ENCODE results near the gene ZNF394. TPM values are rescaled to one million over a fixed set of nuclear protein-coding genes. Genes with fewer than 3 reads are reported as not detected.

Gene ZNF394
- total RNA-seq, 1 donor from 2014 or later: 17.6 TPM

- no peak for ATAC-seq
- intact Hi-C loops (cut with DNase I): no loop called here
- DNase-seq (ENCODE audit: missing footprints): no peak
Observed at GRCh38 chr7:99499371-99499720, 735 bp downstream of the ZNF394 start.

DNA sequence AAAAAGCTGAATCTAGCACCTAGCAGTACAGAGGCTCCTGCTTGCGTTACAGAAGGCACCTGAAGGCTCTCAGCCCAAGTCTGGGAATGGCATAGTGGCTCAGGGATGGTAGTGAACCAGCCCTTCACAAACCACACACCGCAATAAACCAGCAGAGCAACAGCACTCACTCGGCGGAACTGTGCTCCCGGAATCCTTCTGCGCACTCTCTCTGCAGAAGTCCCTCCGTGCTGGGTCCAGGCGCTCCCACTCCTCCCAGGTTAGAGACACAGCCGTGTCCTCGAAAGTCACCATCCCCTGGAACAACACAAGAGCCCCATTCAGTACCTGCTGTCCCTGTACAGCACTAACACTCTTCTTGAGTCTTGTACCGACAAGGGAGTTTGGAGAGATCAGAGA is 1.5 kb downstream of the ZNF394 start:
- intact Hi-C loops (cut with DNase I): no loop called here
- ATAC-seq (no peak), DNase-seq (ENCODE audit: missing footprints) (no peak)

GRCh38 chr7:99497766-99498545 is 2.1 kb downstream of the ZNF394 start:
- ATAC-seq: no peak
- intact Hi-C loops (cut with DNase I): no loop called here
- DNase-seq (ENCODE audit: missing footprints): no peak

DNA sequence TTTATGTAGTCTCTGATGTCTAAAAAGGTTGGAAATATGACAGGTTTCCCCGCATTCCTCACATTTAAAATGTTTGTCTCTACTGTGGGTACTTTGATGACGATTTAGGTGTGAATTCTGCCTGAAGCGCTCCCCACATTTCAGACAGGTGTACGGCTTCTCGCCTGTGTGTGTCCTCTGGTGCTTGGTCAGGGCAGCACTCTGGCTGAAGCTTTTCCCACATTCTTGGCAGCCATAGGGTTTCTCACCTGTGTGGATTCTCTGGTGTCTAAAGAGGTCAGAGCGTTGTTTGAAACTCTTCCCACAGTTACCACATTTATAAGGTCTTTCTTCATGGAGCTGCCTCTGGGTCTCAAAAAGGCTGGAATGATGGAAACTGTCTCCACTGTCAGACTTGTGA is 6.3 kb downstream of the ZNF394 start:
- DNase-seq (ENCODE audit: missing footprints) (no peak), ATAC-seq (no peak)
- intact Hi-C loops (cut with DNase I): no loop called here

DNA sequence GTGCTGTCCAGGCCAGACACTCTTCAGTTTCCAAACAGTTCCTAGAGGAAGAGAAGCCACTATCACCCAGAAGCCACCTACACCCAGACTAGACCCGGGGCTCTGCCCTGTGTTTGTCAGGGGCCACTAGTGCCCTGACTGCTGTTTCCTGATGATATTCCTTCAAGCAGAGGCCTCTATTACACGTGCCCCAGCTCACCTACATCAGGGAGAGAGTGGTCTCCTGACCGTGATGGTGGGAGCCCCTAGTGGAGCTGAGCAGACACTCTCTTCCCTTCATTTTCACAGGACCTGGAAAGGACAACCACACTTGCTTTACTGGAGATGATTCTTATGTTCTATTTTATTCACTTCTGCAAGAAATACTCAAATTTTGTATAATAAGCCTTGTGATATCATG is 9.2 kb downstream of the ZNF394 start:
- intact Hi-C loops (cut with DNase I): no loop called here
- DNase-seq (ENCODE audit: missing footprints) (no peak), ATAC-seq (no peak)

DNA sequence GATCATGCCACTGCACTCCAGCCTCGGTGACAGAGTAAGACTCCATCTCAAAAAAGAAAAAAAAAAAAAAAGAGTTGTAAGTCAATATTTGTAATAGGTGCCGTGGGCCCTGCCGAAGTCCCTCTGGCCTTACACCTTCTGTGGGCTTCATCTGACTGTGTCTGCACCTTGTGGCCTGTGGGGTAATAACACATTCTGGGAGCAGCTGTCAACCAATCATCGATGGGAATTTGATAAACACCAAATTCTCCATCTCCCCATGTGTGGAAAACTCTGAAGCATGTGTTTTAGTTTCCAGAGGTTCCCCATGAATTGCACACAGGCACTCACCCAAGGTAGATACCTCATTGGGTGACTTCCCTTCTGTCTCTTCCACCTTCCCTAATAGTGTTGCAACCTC is 10.8 kb downstream of the ZNF394 start:
- ATAC-seq (no peak), DNase-seq (ENCODE audit: missing footprints) (no peak)
- intact Hi-C loops (cut with DNase I): no loop called here

GRCh38 chr7:99485094-99485493 is 15.0 kb downstream of the ZNF394 start:
- ATAC-seq (no peak), DNase-seq (ENCODE audit: missing footprints) (no peak)
- intact Hi-C loops (cut with DNase I): no loop called here

GRCh38 chr7:99478464-99479440 is 21.3 kb downstream of the ZNF394 start:
- DNase-seq (ENCODE audit: missing footprints) (no peak), ATAC-seq (peak; percentile 35)
- intact Hi-C loops (cut with DNase I): no loop called here

- intact Hi-C loops (cut with DNase I): no loop called here
- ATAC-seq (no peak), DNase-seq (ENCODE audit: missing footprints) (no peak)
Observed at GRCh38 chr7:99476107-99476506, 24.0 kb downstream of the ZNF394 start.

DNA sequence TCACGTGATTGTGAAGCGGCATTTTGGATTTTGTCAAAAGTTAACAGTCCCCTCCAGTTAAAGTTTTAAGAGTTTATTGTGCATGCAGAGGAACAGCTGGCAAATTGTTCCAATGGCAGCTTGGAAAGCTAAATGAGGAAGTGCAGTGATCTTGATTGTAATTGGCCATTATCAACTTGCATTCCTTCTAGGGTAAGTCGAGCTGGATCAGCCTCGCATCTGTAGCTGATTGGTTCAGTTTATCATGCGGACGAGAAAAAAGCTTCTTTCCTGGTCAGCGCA is 26.8 kb downstream of the ZNF394 start:
- ATAC-seq (no peak), DNase-seq (ENCODE audit: missing footprints) (no peak)
- intact Hi-C loops (cut with DNase I): loop anchor here (2.0 kb wide), 1 partner anchor 32 kb away; the partner anchor contains the start of gene ZKSCAN5

DNA sequence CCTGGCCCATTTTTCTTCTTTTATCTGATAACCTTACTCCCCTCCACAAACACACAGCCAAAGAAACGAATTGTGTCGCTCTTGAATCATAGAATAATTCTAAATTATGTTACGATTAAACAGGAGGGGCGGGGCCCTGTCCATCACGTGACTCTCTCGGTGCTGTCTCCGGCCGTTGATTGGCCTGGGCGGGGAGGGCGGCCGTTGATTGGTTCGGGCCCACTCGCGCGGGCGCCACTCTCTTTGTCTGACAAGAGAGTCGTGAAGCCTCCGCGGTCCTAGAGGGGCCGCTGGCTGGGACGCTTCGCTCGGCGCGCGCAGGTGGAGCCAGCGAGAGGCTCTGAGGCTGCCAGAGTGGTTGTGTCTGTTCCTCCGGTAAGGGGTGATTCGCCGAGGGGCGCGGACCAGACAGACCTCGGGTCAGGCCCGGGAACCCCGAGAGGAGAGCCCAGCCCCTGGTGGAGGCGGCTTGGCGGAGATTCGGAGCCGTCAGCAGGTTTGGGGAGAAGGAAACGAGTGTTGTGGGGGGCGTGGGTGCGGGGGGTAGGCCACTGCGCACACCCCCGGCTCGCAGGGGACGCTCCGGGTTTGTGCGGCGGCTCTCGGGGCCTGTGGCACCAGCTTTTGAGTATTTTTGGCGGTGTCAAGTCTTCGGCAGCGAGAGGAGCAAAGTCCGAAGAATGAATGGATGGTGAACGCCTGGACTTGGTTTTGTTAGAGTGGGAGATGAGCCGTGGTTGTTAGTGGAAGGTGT is 27.3 kb downstream of the ZNF394 start, which contains the start of gene ZNF789:
Gene ZNF789, plus strand, starts transcription at position 330 of the 754 bp plus-strand sequence. CDS start 3,567 bp downstream, outside the sequence.
- intact Hi-C loops (cut with DNase I): loop anchor here (2.0 kb wide), 1 partner anchor 32 kb away; the partner anchor contains the start of gene ZKSCAN5
- ATAC-seq: peak; percentile 99
- peak; percentile 100 for DNase-seq (ENCODE audit: missing footprints)

GRCh38 chr7:99469381-99470065 is 30.6 kb downstream of the ZNF394 start:
- intact Hi-C loops (cut with DNase I): no loop called here
- DNase-seq (ENCODE audit: missing footprints) (no peak), ATAC-seq (no peak)

- intact Hi-C loops (cut with DNase I): no loop called here
- ATAC-seq (no peak), DNase-seq (ENCODE audit: missing footprints) (no peak)
Observed at GRCh38 chr7:99468336-99468918, 31.7 kb downstream of the ZNF394 start.

- ATAC-seq (peak; percentile 11), DNase-seq (ENCODE audit: missing footprints) (no peak)
- intact Hi-C loops (cut with DNase I): no loop called here
Observed at GRCh38 chr7:99465421-99465768, 34.7 kb downstream of the ZNF394 start.

GRCh38 chr7:99461221-99461620 is 38.9 kb downstream of the ZNF394 start:
- DNase-seq (ENCODE audit: missing footprints) (no peak), ATAC-seq (no peak)
- intact Hi-C loops (cut with DNase I): no loop called here

DNA sequence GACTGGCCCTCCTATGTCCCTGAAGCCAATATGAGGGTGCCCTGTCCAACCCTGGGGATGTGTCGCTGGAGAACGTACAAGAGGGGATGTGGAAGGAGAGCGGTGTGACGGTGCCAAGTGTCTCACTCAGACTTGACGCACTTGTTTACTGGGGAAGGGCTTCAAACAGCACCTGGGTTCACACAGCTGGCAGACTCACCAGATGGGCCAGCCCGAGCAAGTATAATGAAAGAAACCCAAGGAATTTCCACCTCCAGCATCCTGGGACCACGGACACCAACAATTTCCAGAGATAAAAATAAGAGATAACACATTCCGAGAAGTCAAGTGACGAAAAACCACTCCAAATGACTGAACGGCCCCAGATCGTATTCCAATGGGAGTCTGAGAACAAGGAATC is 39.4 kb downstream of the ZNF394 start:
- ATAC-seq (no peak), DNase-seq (ENCODE audit: missing footprints) (no peak)
- intact Hi-C loops (cut with DNase I): no loop called here

GRCh38 chr7:99459087-99459486 is 41.0 kb downstream of the ZNF394 start:
- intact Hi-C loops (cut with DNase I): no loop called here
- DNase-seq (ENCODE audit: missing footprints) (no peak), ATAC-seq (no peak)

DNA sequence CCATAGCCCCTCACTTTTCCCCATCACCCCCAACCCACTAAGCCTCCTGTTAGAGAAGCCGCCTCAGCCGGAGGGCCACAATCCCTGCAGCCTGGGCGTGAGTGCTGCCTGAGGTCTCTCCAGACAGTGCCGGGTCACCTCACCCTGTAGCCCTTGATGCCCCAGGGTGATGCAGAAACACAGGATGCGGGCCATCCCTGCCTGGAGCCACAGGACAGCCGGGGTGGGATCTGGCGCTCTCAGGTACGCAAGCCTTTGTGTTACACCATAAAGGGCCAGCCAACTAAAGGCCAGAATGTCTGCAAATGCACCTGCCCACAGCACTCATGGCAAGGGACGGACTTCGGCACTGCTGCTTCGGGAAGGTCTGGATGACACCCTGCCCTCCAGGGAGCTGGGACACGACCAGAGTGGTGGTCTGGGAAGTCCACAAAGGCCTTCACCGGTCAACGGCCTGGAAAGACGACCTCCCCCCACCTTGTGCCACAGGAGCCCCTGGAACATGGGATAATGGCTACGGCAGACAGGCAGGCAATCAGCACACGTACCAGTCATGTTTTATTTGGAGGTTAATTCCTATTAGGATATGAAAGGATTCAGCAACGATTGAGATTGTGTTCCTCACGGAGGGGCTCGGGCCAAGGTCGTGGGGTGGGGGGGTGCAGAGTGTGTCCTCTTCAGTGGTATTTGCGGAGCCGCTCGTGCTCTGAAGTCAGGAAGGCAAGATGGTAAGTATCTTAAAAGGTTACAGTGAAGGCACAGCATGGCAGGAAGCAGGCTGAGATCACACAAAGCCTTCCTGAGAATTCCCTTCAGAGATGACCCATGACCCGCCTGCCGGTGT is 42.2 kb downstream of the ZNF394 start:
- DNase-seq (ENCODE audit: missing footprints) (no peak), ATAC-seq (no peak)
- intact Hi-C loops (cut with DNase I): no loop called here

Data from Right ventricle myocardium inferior (tissue), 1 donor.